PFSK-1 (cell line): ENCODE results near the gene RBMX.

Source experiments
- FOXP2 ChIP-seq: optimal IDR thresholded peaks from 2 replicates; pipeline ENCODE3; 2011; ENCODE audit warnings: borderline replicate concordance, control low read depth, inconsistent platforms; ENCODE audit not compliant: insufficient read depth; ENCODE audit errors: extremely low read length, extremely low read depth
- POLR2AphosphoS5 ChIP-seq: IDR thresholded peaks from 2 replicates; pipeline ENCODE4 v1.6.1; 2012; ENCODE audit warnings: low read depth, mild to moderate bottlenecking, control low read depth, low read length, moderate library complexity
- SIN3A ChIP-seq: IDR thresholded peaks from 2 replicates; pipeline ENCODE4 v1.6.1; 2012; ENCODE audit warnings: mild to moderate bottlenecking, low read length, moderate library complexity, borderline replicate concordance; ENCODE audit not compliant: insufficient read depth
- TAF1 ChIP-seq: IDR thresholded peaks from 2 replicates; pipeline ENCODE4 v1.6.1; 2012; ENCODE audit warnings: low read length, control low read depth, borderline replicate concordance; ENCODE audit not compliant: insufficient read depth
- TF ChIP-seq, protein P1 (sequence below), 2 experiments: IDR thresholded peaks; 2 replicates each; pipeline versions ENCODE4 v1.6.1 to v1.8.0; 2011 to 2012; ENCODE audit warnings: low read depth in 2 of 2, low read length in 2 of 2, control low read depth in 1 of 2, inconsistent platforms in 1 of 2, mild to moderate bottlenecking in 1 of 2, moderate library complexity in 1 of 2; ENCODE audit not compliant: insufficient read depth in 1 of 2

RBMX gene

DNA sequence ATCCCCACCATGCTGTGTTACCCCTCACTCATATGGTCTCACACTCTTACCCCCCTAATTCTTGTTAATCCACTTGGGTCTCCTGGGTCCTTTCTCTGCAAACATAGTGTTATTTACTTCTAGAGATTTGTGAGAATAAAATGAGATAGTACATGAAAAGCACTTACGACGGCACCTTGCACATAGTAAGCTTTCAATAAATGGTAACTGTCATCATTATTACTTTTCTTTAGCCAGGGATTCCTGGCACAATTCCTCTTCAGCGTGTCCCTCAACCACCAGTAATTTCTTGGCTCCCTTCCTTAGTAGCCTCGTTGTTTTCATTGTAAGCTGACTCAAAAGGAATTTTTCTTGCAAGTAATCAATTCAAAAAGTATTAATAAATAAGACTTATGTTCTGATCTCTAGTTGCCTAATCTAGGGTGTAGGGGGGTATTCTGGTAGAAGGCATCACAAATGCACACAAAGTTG, 30.1 kb upstream of the RBMX start:
- no peak for TF ChIP-seq TAF1
- no peak for TF ChIP-seq SIN3A
- no peak for TF ChIP-seq POLR2AphosphoS5
- TF ChIP-seq, protein P1, sequence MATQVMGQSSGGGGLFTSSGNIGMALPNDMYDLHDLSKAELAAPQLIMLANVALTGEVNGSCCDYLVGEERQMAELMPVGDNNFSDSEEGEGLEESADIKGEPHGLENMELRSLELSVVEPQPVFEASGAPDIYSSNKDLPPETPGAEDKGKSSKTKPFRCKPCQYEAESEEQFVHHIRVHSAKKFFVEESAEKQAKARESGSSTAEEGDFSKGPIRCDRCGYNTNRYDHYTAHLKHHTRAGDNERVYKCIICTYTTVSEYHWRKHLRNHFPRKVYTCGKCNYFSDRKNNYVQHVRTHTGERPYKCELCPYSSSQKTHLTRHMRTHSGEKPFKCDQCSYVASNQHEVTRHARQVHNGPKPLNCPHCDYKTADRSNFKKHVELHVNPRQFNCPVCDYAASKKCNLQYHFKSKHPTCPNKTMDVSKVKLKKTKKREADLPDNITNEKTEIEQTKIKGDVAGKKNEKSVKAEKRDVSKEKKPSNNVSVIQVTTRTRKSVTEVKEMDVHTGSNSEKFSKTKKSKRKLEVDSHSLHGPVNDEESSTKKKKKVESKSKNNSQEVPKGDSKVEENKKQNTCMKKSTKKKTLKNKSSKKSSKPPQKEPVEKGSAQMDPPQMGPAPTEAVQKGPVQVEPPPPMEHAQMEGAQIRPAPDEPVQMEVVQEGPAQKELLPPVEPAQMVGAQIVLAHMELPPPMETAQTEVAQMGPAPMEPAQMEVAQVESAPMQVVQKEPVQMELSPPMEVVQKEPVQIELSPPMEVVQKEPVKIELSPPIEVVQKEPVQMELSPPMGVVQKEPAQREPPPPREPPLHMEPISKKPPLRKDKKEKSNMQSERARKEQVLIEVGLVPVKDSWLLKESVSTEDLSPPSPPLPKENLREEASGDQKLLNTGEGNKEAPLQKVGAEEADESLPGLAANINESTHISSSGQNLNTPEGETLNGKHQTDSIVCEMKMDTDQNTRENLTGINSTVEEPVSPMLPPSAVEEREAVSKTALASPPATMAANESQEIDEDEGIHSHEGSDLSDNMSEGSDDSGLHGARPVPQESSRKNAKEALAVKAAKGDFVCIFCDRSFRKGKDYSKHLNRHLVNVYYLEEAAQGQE (IDR thresholded peaks at IDR 0.05; ENCODE audit: insufficient read depth in 1 of 2, low read depth in 2 of 2, low read length in 2 of 2) = no peak
- TF ChIP-seq FOXP2 = no peak

GRCh38 chrX:136909706-136910564, 29.4 kb upstream of the RBMX start:
- TF ChIP-seq FOXP2 (no peak), POLR2AphosphoS5 (peak; percentile 72)

DNA sequence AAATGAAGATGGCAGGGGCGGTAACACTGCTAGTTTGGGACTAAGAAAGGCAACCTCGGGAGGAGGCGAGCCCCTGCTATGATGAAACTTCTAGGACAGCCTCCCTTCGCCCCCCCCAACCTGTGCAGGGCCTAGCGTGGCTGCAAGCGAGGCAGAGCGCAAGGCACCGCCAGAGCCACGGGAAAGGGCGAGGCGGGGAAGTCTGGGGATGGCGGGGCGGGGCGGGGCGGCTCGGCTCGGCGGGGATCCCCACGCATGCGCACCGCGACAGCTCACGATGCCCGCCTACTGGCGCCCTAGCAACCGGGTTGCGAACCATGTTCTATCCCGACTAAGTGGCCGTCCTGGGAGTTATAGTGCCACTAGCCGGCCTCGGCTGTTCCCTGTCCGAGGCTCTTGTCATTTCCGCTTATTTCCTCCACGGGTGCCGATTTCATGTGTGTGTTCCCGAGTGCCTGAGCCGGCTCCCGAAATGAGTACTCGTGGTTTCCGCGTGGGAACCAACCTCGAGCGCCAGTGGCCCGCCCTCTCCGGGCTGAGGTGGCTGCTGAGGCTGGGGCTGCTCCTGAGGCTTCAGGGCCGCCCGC, 28.7 kb upstream of the RBMX start:
- TF ChIP-seq FOXP2 = no peak
- no peak for TF ChIP-seq TAF1
- TF ChIP-seq SIN3A = 0 out of 2 replicates have a peak, but pooled peaks have one; percentile 21

- TF ChIP-seq, protein P1 (IDR thresholded peaks at IDR 0.05; ENCODE audit: insufficient read depth in 1 of 2, low read depth in 2 of 2, low read length in 2 of 2) = no peak
- TF ChIP-seq FOXP2 (no peak), SIN3A (no peak), TAF1 (no peak), POLR2AphosphoS5 (no peak)
Observed at GRCh38 chrX:136907621-136908020, 27.1 kb upstream of the RBMX start.

DNA sequence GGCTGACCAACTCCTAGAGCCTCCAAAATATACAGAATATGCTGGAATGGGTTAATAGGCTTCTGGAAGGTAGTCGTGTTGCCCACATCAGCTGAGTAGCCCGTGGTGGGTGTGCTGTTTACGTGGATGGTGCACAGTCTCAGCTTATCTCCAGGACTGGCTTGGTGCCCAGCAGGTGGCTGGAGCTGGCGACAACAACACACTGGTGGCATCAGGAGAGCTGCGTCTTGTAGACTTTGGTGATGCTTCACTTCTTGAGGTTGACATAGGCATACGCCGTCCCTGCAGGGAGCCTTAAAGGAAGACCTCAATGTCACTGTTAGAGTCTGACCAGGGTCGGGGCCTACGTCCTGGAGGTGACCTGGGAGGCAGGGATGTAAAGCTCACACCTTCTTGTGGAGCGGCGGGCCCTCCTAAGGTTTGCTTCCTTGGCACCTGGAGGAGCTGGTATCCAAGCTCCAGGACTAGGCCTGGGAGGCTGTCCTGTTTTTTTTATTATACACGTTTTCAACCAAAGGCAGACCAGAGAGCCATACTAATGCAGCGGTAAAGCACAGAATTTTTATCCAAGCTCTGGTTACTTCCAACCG, 26.5 kb upstream of the RBMX start:
- TF ChIP-seq, protein P1 (IDR thresholded peaks at IDR 0.05; ENCODE audit: insufficient read depth in 1 of 2, low read depth in 2 of 2, low read length in 2 of 2) = no peak
- TF ChIP-seq POLR2AphosphoS5 = no peak
- TF ChIP-seq SIN3A = no peak
- TF ChIP-seq FOXP2 = no peak
- no peak for TF ChIP-seq TAF1

GRCh38 chrX:136899221-136899620, 18.7 kb upstream of the RBMX start:
- TF ChIP-seq, protein P1 (IDR thresholded peaks at IDR 0.05; ENCODE audit: insufficient read depth in 1 of 2, low read depth in 2 of 2, low read length in 2 of 2) = no peak
- TF ChIP-seq TAF1 = no peak
- TF ChIP-seq POLR2AphosphoS5 = no peak
- TF ChIP-seq FOXP2 = no peak
- TF ChIP-seq SIN3A = no peak
